Effector CD4-positive, alpha-beta T cell (primary cell): ENCODE data around the gene TMEM242.
"Not testable (repeated sequence)": the region's sequence is repeated elsewhere in the genome, so short reads cannot be mapped to it uniquely, and the experiment has no call there.

Experiments used
- DNase-seq: peaks from one replicate; pipeline ENCODE4 v3.0.0-alpha.2; 2020
- total RNA-seq: gene quantifications from one replicate; lab custom pipeline; 2026; lab: John Stamatoyannopoulos, UW

The TMEM242 gene
- 12.4 reads per million, percentile 36 among the genes with 10 or more reads in this experiment for total RNA-seq

GRCh38 chr6:157323255-157323965 is at the start of gene TMEM242:
TMEM242 (minus strand) TSS chr6:157323519; CDS start chr6:157323499, 20 bp downstream.
- DNase-seq: peak; percentile 72

- DNase-seq: no peak
Observed at GRCh38 chr6:157372501-157373280, 49.4 kb upstream of the TMEM242 start.

GRCh38 chr6:157370755-157371154 is 47.4 kb upstream of the TMEM242 start:
- DNase-seq: no peak

- DNase-seq: no peak
Observed at GRCh38 chr6:157368359-157369049, 45.2 kb upstream of the TMEM242 start.

GRCh38 chr6:157366648-157367047 is 43.3 kb upstream of the TMEM242 start:
- DNase-seq: no peak

GRCh38 chr6:157364705-157365104 is 41.4 kb upstream of the TMEM242 start:
- DNase-seq: no peak

- DNase-seq: no peak
Observed at GRCh38 chr6:157361886-157362285, 38.6 kb upstream of the TMEM242 start.

GRCh38 chr6:157358287-157358686 is 35.0 kb upstream of the TMEM242 start:
- no peak for DNase-seq

- DNase-seq: no peak
Observed at GRCh38 chr6:157346373-157346772, 23.1 kb upstream of the TMEM242 start.

GRCh38 chr6:157343732-157344131 is 20.4 kb upstream of the TMEM242 start:
- no peak for DNase-seq

- no peak for DNase-seq
Observed at GRCh38 chr6:157339432-157339831, 16.1 kb upstream of the TMEM242 start.

- DNase-seq: no peak
Observed at GRCh38 chr6:157337751-157338150, 14.4 kb upstream of the TMEM242 start.

GRCh38 chr6:157337276-157337675 is 14.0 kb upstream of the TMEM242 start:
- DNase-seq: not testable (repeated sequence)

- no peak for DNase-seq
Observed at GRCh38 chr6:157335829-157336228, 12.5 kb upstream of the TMEM242 start.

- DNase-seq: no peak
Observed at GRCh38 chr6:157333956-157334355, 10.6 kb upstream of the TMEM242 start.

- no peak for DNase-seq
Observed at GRCh38 chr6:157333537-157333936, 10.2 kb upstream of the TMEM242 start.

- no peak for DNase-seq
Observed at GRCh38 chr6:157332813-157333212, 9.5 kb upstream of the TMEM242 start.

- no peak for DNase-seq
Observed at GRCh38 chr6:157330831-157331230, 7.5 kb upstream of the TMEM242 start.

- DNase-seq: no peak
Observed at GRCh38 chr6:157329829-157330228, 6.5 kb upstream of the TMEM242 start.

- no peak for DNase-seq
Observed at GRCh38 chr6:157328108-157328692, 4.9 kb upstream of the TMEM242 start.

GRCh38 chr6:157326979-157327378 is 3.7 kb upstream of the TMEM242 start:
- DNase-seq: no peak

GRCh38 chr6:157325069-157325805 is 1.9 kb upstream of the TMEM242 start:
- no peak for DNase-seq
